Progenitor cell of endocrine pancreas (in vitro differentiated cells): ENCODE data around the gene COMT. TPM values are rescaled to one million over a fixed set of nuclear protein-coding genes. Genes with fewer than 3 reads are reported as not detected.

Experiments used
- DNase-seq: peaks from one replicate; pipeline ENCODE4 v3.0.0; 2021; ENCODE audit warnings: low spot score; ENCODE audit not compliant: unreplicated experiment
- H3K27ac Mint-ChIP-seq: 2 replicates; pipeline ENCODE4 v1.8.0; 2021; ENCODE audit warnings: mild to moderate bottlenecking, moderate library complexity, mixed read lengths
- H3K27me3 Mint-ChIP-seq: 2 replicates; pipeline ENCODE4 v1.8.0; 2021; ENCODE audit warnings: mixed read lengths
- H3K36me3 Mint-ChIP-seq: 2 replicates; pipeline ENCODE4 v1.8.0; 2022; ENCODE audit warnings: mixed read lengths; ENCODE audit not compliant: insufficient read depth
- H3K4me1 Mint-ChIP-seq: 2 replicates; pipeline ENCODE4 v1.8.0; 2021; ENCODE audit warnings: low read depth, mixed read lengths
- H3K4me3 Mint-ChIP-seq: 2 replicates; pipeline ENCODE4 v1.8.0; 2021; ENCODE audit warnings: low read depth, mild to moderate bottlenecking, moderate library complexity, mixed read lengths
- H3K9me3 Mint-ChIP-seq: 2 replicates; pipeline ENCODE4 v1.8.0; 2021; ENCODE audit warnings: low read depth, mixed read lengths
- CTCF ChIP-seq: fragments of 200-600 bp; sonication (generic); IDR thresholded peaks from one replicate; pipeline ENCODE4 v1.5.0; 2021; ENCODE audit warnings: antibody characterized with exemption, mild to moderate bottlenecking; ENCODE audit not compliant: unreplicated experiment
- total RNA-seq: library from RNA; stranded (reverse); gene quantifications from 2 replicates; pipeline ENCODE4 v1.2.1, GENCODE V29; 2021

The COMT gene
- total RNA-seq, 1 donor from 2014 or later = 48.7 TPM

- Mint-ChIP-seq H3K27me3 (no peaks in the 10 kb centered on the region), H3K4me1 (peaks cover 17% of the 10 kb centered on the region), H3K36me3 (peaks cover 10% of the 10 kb centered on the region), H3K27ac (peak overlapping the region; percentile 53), H3K9me3 (no peaks in the 10 kb centered on the region), H3K4me3 (no peak overlapping the region)
- no peak for TF ChIP-seq CTCF
- no peak for DNase-seq
These were observed 25.6 kb downstream of the COMT start for GRCh38 chr22:19966908-19967750.

GRCh38 chr22:19967850-19968449 lies 26.4 kb downstream of the COMT start:
- H3K4me3 Mint-ChIP-seq = no peak overlapping the region
- peaks cover 11% of the 10 kb centered on the region for H3K36me3 Mint-ChIP-seq
- no peak for TF ChIP-seq CTCF
- H3K27ac Mint-ChIP-seq = no peak overlapping the region
- DNase-seq = no peak
- no peaks in the 10 kb centered on the region for H3K27me3 Mint-ChIP-seq
- peaks cover 13% of the 10 kb centered on the region for H3K4me1 Mint-ChIP-seq
- no peaks in the 10 kb centered on the region for H3K9me3 Mint-ChIP-seq

- Mint-ChIP-seq H3K4me3 (no peak overlapping the region), H3K36me3 (peaks cover 10% of the 10 kb centered on the region), H3K4me1 (peaks cover 9% of the 10 kb centered on the region), H3K27ac (no peak overlapping the region), H3K27me3 (no peaks in the 10 kb centered on the region), H3K9me3 (no peaks in the 10 kb centered on the region)
- DNase-seq = no peak
- TF ChIP-seq CTCF = no peak
These were observed 26.9 kb downstream of the COMT start for GRCh38 chr22:19968450-19968891.

GRCh38 chr22:19969141-19969928 lies 27.8 kb downstream of the COMT start:
- DNase-seq = no peak
- Mint-ChIP-seq H3K36me3 (peaks cover 13% of the 10 kb centered on the region), H3K4me1 (peaks cover 8% of the 10 kb centered on the region), H3K4me3 (no peak overlapping the region), H3K27me3 (no peaks in the 10 kb centered on the region), H3K27ac (no peak overlapping the region), H3K9me3 (no peaks in the 10 kb centered on the region)
- TF ChIP-seq CTCF = no peak

- Mint-ChIP-seq H3K4me1 (peaks cover 11% of the 10 kb centered on the region), H3K27ac (no peak overlapping the region), H3K27me3 (no peaks in the 10 kb centered on the region), H3K4me3 (no peak overlapping the region), H3K9me3 (no peaks in the 10 kb centered on the region), H3K36me3 (peaks cover 16% of the 10 kb centered on the region)
- DNase-seq = no peak
- no peak for TF ChIP-seq CTCF
These were observed 28.5 kb downstream of the COMT start for GRCh38 chr22:19970031-19970478.
